ENCODE measurements around the gene IFT20. TPM values are rescaled to one million over a fixed set of nuclear protein-coding genes. Genes with fewer than 3 reads are reported as not detected.

Gene IFT20
- total RNA-seq: 36.5 and 46.2 TPM in 2 replicates

GRCh38 chr17:28335201-28335958 lies at the start of gene IFT20, which contains the start of gene TNFAIP1:
Gene IFT20, minus strand, starts transcription at chr17:28335472. Its CDS starts 3,487 bp downstream, at chr17:28331985.
Gene TNFAIP1, plus strand, starts transcription at chr17:28335761. Its CDS starts 3,761 bp downstream, at chr17:28339522.

GRCh38 chr17:28371245-28372202 lies 36.3 kb upstream of the IFT20 start, which contains the start of gene SARM1:
Gene SARM1, plus strand, starts transcription at chr17:28371694. Its CDS starts 339 bp downstream, at chr17:28372033.

GRCh38 chr17:28370035-28370743 lies 34.9 kb upstream of the IFT20 start, which contains the start of gene VTN:
Gene VTN, minus strand, starts transcription at chr17:28370307. Its CDS starts 104 bp downstream, at chr17:28370203.

GRCh38 chr17:28364665-28365363 lies 29.5 kb upstream of the IFT20 start, which contains the start of gene SEBOX:
Gene SEBOX, minus strand, starts transcription at chr17:28365199. Its CDS starts 48 bp downstream, at chr17:28365151.

GRCh38 chr17:28357061-28357900 lies 22.0 kb upstream of the IFT20 start, which contains the start of gene POLDIP2:
Gene POLDIP2, minus strand, starts transcription at chr17:28357527. Its CDS starts 79 bp downstream, at chr17:28357448.

GRCh38 chr17:28318759-28319597 lies 16.3 kb downstream of the IFT20 start, which contains the start of gene TMEM97:
Gene TMEM97, plus strand, starts transcription at chr17:28319200. Its CDS starts 40 bp downstream, at chr17:28319240.

Other genes starting within 250 kb of the IFT20 start
- gene TMEM97, start 16.3 kb downstream of the IFT20 start, total RNA-seq: 38.8 and 72.2 TPM in 2 replicates
- gene TNFAIP1, start 289 bp upstream of the IFT20 start, total RNA-seq: 35.9 and 71.3 TPM in 2 replicates
- gene POLDIP2, start 22.1 kb upstream of the IFT20 start, total RNA-seq: 81.8 and 115 TPM in 2 replicates
- gene SEBOX, start 29.7 kb upstream of the IFT20 start, total RNA-seq: not detected in 2 replicates
- gene VTN, start 34.8 kb upstream of the IFT20 start, total RNA-seq: 0.43 and 149 TPM in 2 replicates
- gene SARM1, start 36.2 kb upstream of the IFT20 start, total RNA-seq: 13.3 and 23.9 TPM in 2 replicates
- gene SLC46A1, start 70.7 kb upstream of the IFT20 start, total RNA-seq: 6.6 and 7.4 TPM in 2 replicates
- not detected in 2 replicates for gene SLC13A2, start 138.2 kb upstream of the IFT20 start, total RNA-seq
- gene FOXN1, start 170.9 kb upstream of the IFT20 start, total RNA-seq: not detected in 2 replicates
- gene UNC119, start 217.2 kb upstream of the IFT20 start, total RNA-seq: 16.0 and 19.6 TPM in 2 replicates
- 40.2 and 44.0 TPM in 2 replicates for gene PIGS, start 236.1 kb upstream of the IFT20 start, total RNA-seq
- 9.7 and 30.4 TPM in 2 replicates for gene ALDOC, start 241.4 kb upstream of the IFT20 start, total RNA-seq